H9 (cell line): ENCODE measurements around the gene DYNLRB2. TPM values are rescaled to one million over a fixed set of nuclear protein-coding genes. Genes with fewer than 3 reads are reported as not detected.

Experiments
- DNase-seq: peaks from one replicate; pipeline ENCODE4 v3.0.0-alpha.2; 2017
- H2AFZ ChIP-seq: one replicate; pipeline ENCODE4 v1.6.1; 2013; ENCODE audit warnings: mild to moderate bottlenecking, low read length, control low read depth, moderate library complexity
- H2AK5ac ChIP-seq: 2 replicates; pipeline ENCODE4 v1.6.1; 2013; ENCODE audit warnings: low read length, control low read depth, mixed read lengths; ENCODE audit not compliant: insufficient read length
- H2BK120ac ChIP-seq: one replicate; pipeline ENCODE4 v1.6.1; 2013; ENCODE audit warnings: low read depth, mild to moderate bottlenecking, low read length, control low read depth, inconsistent platforms; ENCODE audit not compliant: poor library complexity, severe bottlenecking
- H2BK12ac ChIP-seq: 2 replicates; pipeline ENCODE4 v1.6.1; 2013; ENCODE audit warnings: low read length, control low read depth, mixed read lengths, low read depth; ENCODE audit not compliant: insufficient read length
- H2BK15ac ChIP-seq: 2 replicates; pipeline ENCODE4 v1.6.1; 2013; ENCODE audit warnings: low read depth, low read length, control low read depth
- H2BK20ac ChIP-seq: one replicate; pipeline ENCODE4 v1.6.1; 2013; ENCODE audit warnings: low read depth, mild to moderate bottlenecking, low read length, control low read depth, inconsistent platforms; ENCODE audit not compliant: poor library complexity, severe bottlenecking
- H2BK5ac ChIP-seq: 2 replicates; pipeline ENCODE4 v1.6.1; 2013; ENCODE audit warnings: low read length, control low read depth, mixed read lengths; ENCODE audit not compliant: insufficient read length
- H3K14ac ChIP-seq: 2 replicates; pipeline ENCODE4 v1.6.1; 2013; ENCODE audit warnings: low read length, control low read depth; ENCODE audit not compliant: insufficient read depth
- H3K18ac ChIP-seq: 2 replicates; pipeline ENCODE4 v1.6.1; 2013; ENCODE audit warnings: low read depth, mild to moderate bottlenecking, mixed read lengths, low read length, control low read depth; ENCODE audit not compliant: insufficient read length
- H3K23ac ChIP-seq: 2 replicates; pipeline ENCODE4 v1.6.1; 2013; ENCODE audit warnings: low read length, control low read depth, mixed read lengths, low read depth; ENCODE audit not compliant: insufficient read length
- H3K23me2 ChIP-seq: 2 replicates; pipeline ENCODE4 v1.6.1; 2013; ENCODE audit warnings: low read depth, mild to moderate bottlenecking, mixed read lengths, low read length, control low read depth; ENCODE audit not compliant: insufficient read length, poor library complexity, severe bottlenecking
- H3K27ac ChIP-seq: 2 replicates; pipeline ENCODE4 v1.5.1; 2013; ENCODE audit warnings: low read length, control low read depth, mixed read lengths, low read depth; ENCODE audit not compliant: insufficient read length
- H3K27me3 ChIP-seq: 2 replicates; pipeline ENCODE4 v1.6.1; 2013; ENCODE audit warnings: low read length, control low read depth, inconsistent platforms; ENCODE audit not compliant: insufficient read depth
- H3K4ac ChIP-seq: 2 replicates; pipeline ENCODE4 v1.6.1; 2013; ENCODE audit warnings: low read depth, mild to moderate bottlenecking, control low read depth, inconsistent platforms, low read length, moderate library complexity
- H3K4me1 ChIP-seq: 2 replicates; pipeline ENCODE4 v1.6.1; 2013; ENCODE audit warnings: low read length, control low read depth, inconsistent platforms; ENCODE audit not compliant: insufficient read depth
- H3K4me2 ChIP-seq: 2 replicates; pipeline ENCODE4 v1.6.1; 2013; ENCODE audit warnings: low read length, control low read depth, mixed read lengths; ENCODE audit not compliant: insufficient read length, insufficient read depth
- H3K56ac ChIP-seq: 2 replicates; pipeline ENCODE4 v1.6.1; 2013; ENCODE audit warnings: low read depth, mild to moderate bottlenecking, mixed read lengths, low read length, control low read depth; ENCODE audit not compliant: insufficient read length
- H3K79me1 ChIP-seq: 2 replicates; pipeline ENCODE4 v1.6.1; 2013; ENCODE audit warnings: low read depth, mild to moderate bottlenecking, moderate library complexity, low read length, control low read depth, inconsistent platforms; ENCODE audit not compliant: insufficient read depth, poor library complexity, severe bottlenecking
- H3K79me2 ChIP-seq: 2 replicates; pipeline ENCODE4 v1.6.1; 2013; ENCODE audit warnings: low read length, control low read depth, inconsistent platforms; ENCODE audit not compliant: insufficient read depth
- H3K9ac ChIP-seq: 2 replicates; pipeline ENCODE4 v1.6.1; 2013; ENCODE audit warnings: low read length, control low read depth, mixed read lengths; ENCODE audit not compliant: insufficient read length; ENCODE audit errors: extremely low read depth
- H3K9me3 ChIP-seq: one replicate; pipeline ENCODE4 v1.6.1; 2013; ENCODE audit warnings: low read depth, low read length, inconsistent platforms; ENCODE audit not compliant: control insufficient read depth
- H3T11ph ChIP-seq: one replicate; pipeline ENCODE4 v1.6.1; 2013; ENCODE audit warnings: mild to moderate bottlenecking, low read length, control low read depth, inconsistent platforms
- H4K20me1 ChIP-seq: one replicate; pipeline ENCODE4 v1.6.1; 2013; ENCODE audit not compliant: control insufficient read depth, insufficient read length, insufficient read depth
- H4K5ac ChIP-seq: 2 replicates; pipeline ENCODE4 v1.6.1; 2013; ENCODE audit warnings: low read depth, mild to moderate bottlenecking, mixed read lengths, low read length, control low read depth; ENCODE audit not compliant: insufficient read length
- H4K8ac ChIP-seq: replicated peaks from 2 replicates; pipeline ENCODE4 v1.6.1; 2013; ENCODE audit warnings: low read length, control low read depth, mixed read lengths, low read depth; ENCODE audit not compliant: insufficient read length
- H4K91ac ChIP-seq: 2 replicates; pipeline ENCODE4 v1.6.1; 2013; ENCODE audit warnings: low read depth, mild to moderate bottlenecking, moderate library complexity, mixed read lengths, low read length, control low read depth; ENCODE audit not compliant: insufficient read length
- H3K27ac Mint-ChIP-seq, 3 experiments: 2 replicates in 2 of 3; 3 replicates in 1 of 3; pipeline ENCODE4 v1.8.0; 2020 to 2021; ENCODE audit warnings: mixed read lengths in 3 of 3, mild to moderate bottlenecking in 1 of 3, moderate library complexity in 1 of 3
- H3K27me3 Mint-ChIP-seq: 2 replicates; pipeline ENCODE4 v1.8.0; 2021; ENCODE audit warnings: low read depth, mild to moderate bottlenecking, moderate library complexity, mixed read lengths
- H3K36me3 Mint-ChIP-seq, 3 experiments: 2 replicates in 2 of 3; 3 replicates in 1 of 3; pipeline ENCODE4 v1.8.0; 2020 to 2021; ENCODE audit warnings: low read depth in 3 of 3, mixed read lengths in 3 of 3; ENCODE audit not compliant: insufficient read depth in 1 of 3
- H3K4me1 Mint-ChIP-seq, 2 experiments: 2 replicates each; pipeline ENCODE4 v1.8.0; 2020; ENCODE audit warnings: mixed read lengths in 2 of 2
- H3K4me3 Mint-ChIP-seq, 2 experiments: 2 replicates in 1 of 2; 3 replicates in 1 of 2; pipeline ENCODE4 v1.8.0; 2020 to 2021; ENCODE audit warnings: mild to moderate bottlenecking in 2 of 2, mixed read lengths in 2 of 2, moderate library complexity in 1 of 2
- H3K9me3 Mint-ChIP-seq, 2 experiments: 2 replicates in 1 of 2; 3 replicates in 1 of 2; pipeline ENCODE4 v1.8.0; 2020; ENCODE audit warnings: mild to moderate bottlenecking in 2 of 2, mixed read lengths in 2 of 2, moderate library complexity in 1 of 2
- CTCF ChIP-seq: fragments of 200-600 bp; sonication (generic); conservative IDR thresholded peaks from 3 replicates; pipeline ENCODE4 v1.8.0; 2021; ENCODE audit warnings: antibody characterized with exemption, mild to moderate bottlenecking
- WGBS: extraction: QIAGEN DNeasy Blood & Tissue Kit; methylation state at CpG from one replicate; pipeline ENCODE4 v1.1.7; 2013; ENCODE audit warnings: missing lambda C conversion rate, low lambda C conversion rate, mixed read lengths; ENCODE audit not compliant: insufficient read length; ENCODE audit errors: extremely low coverage; 5-methylcytosine and 5-hydroxymethylcytosine counted together
- total RNA-seq: library from RNA; stranded (reverse); gene quantifications from 2 replicates; pipeline ENCODE4 v1.2.1, GENCODE V29; 2021

Gene DYNLRB2
- total RNA-seq, 1 experiment from 2014 or later, result not detected

- Histone ChIP-seq H2BK120ac (no peak overlapping the region), H3T11ph (no peak overlapping the region), H3K9me3 (no peaks in the 10 kb centered on the region), H3K18ac (no peak overlapping the region), H3K4me2 (no peak overlapping the region), H3K79me2 (no peaks in the 10 kb centered on the region), H4K20me1 (no peaks in the 10 kb centered on the region), H3K4me1 (no peaks in the 10 kb centered on the region), H2BK5ac (no peak overlapping the region), H4K5ac (no peak overlapping the region), H3K23me2 (no peaks in the 10 kb centered on the region), H2BK12ac (no peak overlapping the region), H4K91ac (no peak overlapping the region), H3K4ac (no peak overlapping the region), H2AK5ac (no peak overlapping the region), H3K27ac (no peak overlapping the region), H4K8ac (no peak overlapping the region), H3K56ac (no peak overlapping the region), H3K14ac (no peak overlapping the region), H2BK15ac (no peak overlapping the region), H3K79me1 (no peaks in the 10 kb centered on the region), H3K27me3 (no peaks in the 10 kb centered on the region), H2BK20ac (no peak overlapping the region), H3K9ac (no peak overlapping the region), H3K23ac (no peak overlapping the region), H2AFZ (no peak overlapping the region)
- no peaks in the 10 kb centered on the region; a peak in 1 of 5 replicates for H3K9me3 Mint-ChIP-seq
- WGBS, result no CpG with 5 or more reads among the region's 4 CpGs
- TF ChIP-seq CTCF, result no peak
- DNase-seq, result no peak
- no peak overlapping the region for H3K27ac Mint-ChIP-seq
- no peak overlapping the region for H3K4me3 Mint-ChIP-seq
- H3K4me1 Mint-ChIP-seq, result peaks cover 5 to 6% of the 10 kb centered on the region in 2 experiments; a peak in 2 of 4 replicates
- H3K36me3 Mint-ChIP-seq, result no peaks in the 10 kb centered on the region
- peaks cover 35% of the 10 kb centered on the region for H3K27me3 Mint-ChIP-seq
Observed at GRCh38 chr16:80530479-80530878, 10.3 kb upstream of the DYNLRB2 start.
